HEK293 (cell line): ENCODE results near the gene MKRN2.
A peak's percentile ranks its signal among the peaks of the same experiment; 100 is the strongest.

Source experiments
- CTCF ChIA-PET: fragments of 350-600 bp; formaldehyde crosslinking; extraction: SDS; loops from one replicate; lab custom pipeline; 2021; ENCODE audit warnings: antibody characterized with exemption; lab: Yijun Ruan, JAX
- POLR2A ChIA-PET: fragments of 300-600 bp; formaldehyde crosslinking; extraction: SDS; loops from one replicate; lab custom pipeline; 2020; ENCODE audit warnings: antibody characterized with exemption, inconsistent platforms; lab: Yijun Ruan, JAX
- H3K27ac ChIP-seq: fragments of 200-500 bp; sonication (Bioruptor generic); 2 replicates; pipeline ENCODE4 v1.5.1; 2014; ENCODE audit warnings: low read depth, low read length, control low read depth, inconsistent platforms; ENCODE audit errors: extremely low read depth
- H3K36me3 ChIP-seq, 2 experiments: fragments of 200-500 bp in 1 of 2; sonication (Bioruptor generic) in 1 of 2; 1 replicate in 1 of 2; 2 replicates in 1 of 2; pipeline ENCODE4 v1.5.1; 2014 to 2017; ENCODE audit warnings: inconsistent platforms in 2 of 2, low read length in 2 of 2; ENCODE audit not compliant: control insufficient read depth in 2 of 2, insufficient read depth in 1 of 2
- H3K4me1 ChIP-seq: fragments of 200-500 bp; sonication (Bioruptor generic); 2 replicates; pipeline ENCODE4 v1.5.1; 2014; ENCODE audit warnings: mild to moderate bottlenecking, low read length, inconsistent platforms; ENCODE audit not compliant: control insufficient read depth, insufficient read depth
- H3K4me3 ChIP-seq: 2 replicates; pipeline ENCODE4 v1.5.1; 2011; ENCODE audit warnings: low read depth, mild to moderate bottlenecking, control low read depth, low read length, moderate library complexity
- H3K9me3 ChIP-seq: fragments of 200-500 bp; sonication (Bioruptor generic); 2 replicates; pipeline ENCODE4 v1.5.1; 2014; ENCODE audit warnings: low read depth, low read length, inconsistent platforms; ENCODE audit not compliant: control insufficient read depth, insufficient read depth
- BCL11A ChIP-seq: fragments of 450-650 bp; formaldehyde crosslinking; IDR thresholded peaks from 2 replicates; pipeline ENCODE4 v1.5.1; 2016; ENCODE audit warnings: low read depth, missing biosample characterization, missing genetic modification characterization
- EGR2 ChIP-seq: fragments of 450-650 bp; formaldehyde crosslinking; IDR thresholded peaks from 2 replicates; pipeline ENCODE4 v1.5.1; 2016; ENCODE audit warnings: low read depth, missing biosample characterization, missing genetic modification characterization
- FEZF1 ChIP-seq: fragments of 450-650 bp; formaldehyde crosslinking; IDR thresholded peaks from 2 replicates; pipeline ENCODE4 v1.5.1; 2016; ENCODE audit warnings: missing biosample characterization, missing genetic modification characterization
- HOXA7 ChIP-seq: sonication (generic); formaldehyde crosslinking; IDR thresholded peaks from 2 replicates; pipeline ENCODE4 v1.8.1; 2022; ENCODE audit warnings: missing genetic modification reagents, borderline replicate concordance
- KLF7 ChIP-seq: fragments of 450-650 bp; formaldehyde crosslinking; IDR thresholded peaks from 2 replicates; pipeline ENCODE4 v1.5.1; 2016; ENCODE audit warnings: missing biosample characterization, missing genetic modification characterization, borderline replicate concordance
- WT1 ChIP-seq: fragments of 450-650 bp; formaldehyde crosslinking; IDR thresholded peaks from 2 replicates; pipeline ENCODE4 v1.5.1; 2016; ENCODE audit warnings: missing biosample characterization, missing genetic modification characterization
- ZBTB1 ChIP-seq: fragments of 450-650 bp; formaldehyde crosslinking; IDR thresholded peaks from 2 replicates; pipeline ENCODE4 v1.5.1; 2016; ENCODE audit warnings: missing biosample characterization, missing genetic modification characterization
- ZBTB21 ChIP-seq: fragments of 450-650 bp; formaldehyde crosslinking; IDR thresholded peaks from 2 replicates; pipeline ENCODE4 v1.5.1; 2017; ENCODE audit warnings: missing biosample characterization, missing genetic modification characterization
- ZFP37 ChIP-seq: fragments of 450-650 bp; formaldehyde crosslinking; IDR thresholded peaks from 2 replicates; pipeline ENCODE4 v1.5.1; 2016; ENCODE audit warnings: missing biosample characterization, missing genetic modification characterization
- ZNF112 ChIP-seq: fragments of 450-650 bp; formaldehyde crosslinking; IDR thresholded peaks from 2 replicates; pipeline ENCODE4 v1.5.0; 2017; ENCODE audit warnings: missing biosample characterization, missing genetic modification characterization
- ZNF174 ChIP-seq: fragments of 450-650 bp; formaldehyde crosslinking; IDR thresholded peaks from 2 replicates; pipeline ENCODE4 v1.5.0; 2017; ENCODE audit warnings: missing biosample characterization, mild to moderate bottlenecking, missing genetic modification characterization
- ZNF530 ChIP-seq: fragments of 450-650 bp; formaldehyde crosslinking; IDR thresholded peaks from 2 replicates; pipeline ENCODE4 v1.5.1; 2016; ENCODE audit warnings: low read depth, missing biosample characterization, missing genetic modification characterization
- ZNF610 ChIP-seq: fragments of 450-650 bp; formaldehyde crosslinking; IDR thresholded peaks from 2 replicates; pipeline ENCODE4 v1.5.1; 2016; ENCODE audit warnings: missing biosample characterization, missing genetic modification characterization, borderline replicate concordance
- ZNF621 ChIP-seq: fragments of 450-650 bp; formaldehyde crosslinking; IDR thresholded peaks from 2 replicates; pipeline ENCODE4 v1.5.1; 2017; ENCODE audit warnings: missing biosample characterization, missing genetic modification characterization
- ZNF660 ChIP-seq: fragments of 450-650 bp; IDR thresholded peaks from 2 replicates; pipeline ENCODE4 v1.5.1; 2018; ENCODE audit warnings: missing biosample characterization, mild to moderate bottlenecking, missing genetic modification characterization
- ZNF768 ChIP-seq: fragments of 450-650 bp; formaldehyde crosslinking; IDR thresholded peaks from 2 replicates; pipeline ENCODE4 v1.5.1; 2018; ENCODE audit warnings: missing biosample characterization, mild to moderate bottlenecking, missing genetic modification characterization
- ZSCAN16 ChIP-seq: fragments of 450-650 bp; formaldehyde crosslinking; IDR thresholded peaks from 2 replicates; pipeline ENCODE4 v1.5.1; 2016; ENCODE audit warnings: missing biosample characterization, missing genetic modification characterization
- ZXDB ChIP-seq: fragments of 450-650 bp; formaldehyde crosslinking; IDR thresholded peaks from 2 replicates; pipeline ENCODE4 v1.5.1; 2016; ENCODE audit warnings: missing biosample characterization, missing genetic modification characterization
- TF ChIP-seq, protein P1 (sequence below): fragments of 450-650 bp; formaldehyde crosslinking; IDR thresholded peaks from 2 replicates; pipeline ENCODE4 v1.5.1; 2016; ENCODE audit warnings: missing biosample characterization, missing genetic modification characterization
- TF ChIP-seq, protein P2 (sequence below): fragments of 450-650 bp; formaldehyde crosslinking; IDR thresholded peaks from 2 replicates; pipeline ENCODE4 v1.5.1; 2016; ENCODE audit warnings: missing biosample characterization, missing genetic modification characterization
- TF ChIP-seq, protein P3 (sequence below): fragments of 450-650 bp; formaldehyde crosslinking; IDR thresholded peaks from 2 replicates; pipeline ENCODE4 v1.5.1; 2016; ENCODE audit warnings: missing biosample characterization, missing genetic modification characterization
- TF ChIP-seq, protein P4 (sequence below): fragments of 450-650 bp; IDR thresholded peaks from 2 replicates; pipeline ENCODE4 v1.5.1; 2018; ENCODE audit warnings: missing biosample characterization, missing genetic modification characterization
- TF ChIP-seq, protein P5 (sequence below): fragments of 450-650 bp; formaldehyde crosslinking; IDR thresholded peaks from 2 replicates; pipeline ENCODE4 v1.5.1; 2017; ENCODE audit warnings: missing biosample characterization, missing genetic modification characterization

MKRN2 gene

DNA sequence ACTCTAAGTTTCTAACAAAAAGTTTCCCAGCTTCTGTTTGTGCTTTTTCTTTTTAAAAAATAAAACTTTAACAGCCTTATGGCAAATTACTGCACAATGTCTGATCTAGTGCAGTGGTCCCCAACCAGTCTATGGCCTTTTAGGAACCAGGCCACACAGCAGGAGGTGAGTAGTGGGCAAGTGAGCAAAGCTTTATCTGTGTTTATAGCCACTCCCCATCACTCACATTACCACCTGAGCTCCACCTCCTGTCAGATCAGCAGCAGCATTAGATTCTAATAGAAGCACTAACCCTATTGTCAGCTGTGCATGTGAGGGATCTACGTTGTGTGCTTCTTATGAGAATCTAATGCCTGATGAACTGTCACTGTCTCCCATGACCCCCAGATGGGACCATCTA is 5.6 kb downstream of the MKRN2 start:
- ChIA-PET POLR2A (no interaction called here), CTCF (interaction anchor here (0.5 to 2.1 kb wide), 6 partner anchors 27 to 276 kb away, joined by 3 to 5 read pairs (median 4); no protein-coding TSS in a partner anchor)
- Histone ChIP-seq H3K4me1 (peaks cover 23% of the 10 kb centered on the region), H3K9me3 (no peaks in the 10 kb centered on the region), H3K36me3 (no peaks in the 10 kb centered on the region; a peak in 1 of 3 replicates), H3K27ac (no peak overlapping the region), H3K4me3 (no peak overlapping the region)
- TF ChIP-seq ZNF768 (tag by site-specific recombination) (no peak), ZNF610 (tag by site-specific recombination) (peak; percentile 97), FEZF1 (tag by site-specific recombination) (peak; percentile 35; the same call in 1 of the 2 replicates)

DNA sequence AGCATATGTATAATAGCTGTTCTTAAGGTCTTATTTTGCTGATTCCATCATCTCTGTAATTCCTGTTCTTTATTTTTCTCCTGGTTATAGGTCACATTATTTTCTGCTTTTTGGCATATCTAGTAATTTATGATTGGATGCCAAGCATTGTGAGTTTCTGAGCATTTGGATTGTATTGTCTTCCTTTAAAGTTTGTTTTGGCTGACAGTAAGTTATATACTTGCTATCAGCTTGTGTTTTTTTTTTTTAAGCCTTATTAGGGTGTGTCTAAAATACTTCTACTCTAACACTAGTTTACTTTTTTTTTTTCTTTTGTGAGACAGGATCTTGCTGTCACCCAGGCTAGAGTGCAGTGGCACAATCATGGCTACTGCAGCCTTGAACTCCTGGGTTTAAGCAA is 10.1 kb downstream of the MKRN2 start:
- H3K4me1 ChIP-seq: 0 out of 2 replicates have a peak, but pooled peaks cover 4% of the 10 kb centered on the region
- ChIA-PET POLR2A (interaction anchor here (0.7 kb wide), 1 partner anchor 27 kb away, joined by 5 read pairs; no protein-coding TSS in a partner anchor), CTCF (interaction anchor here (0.7 kb wide), 1 partner anchor 286 kb away, joined by 4 read pairs; no protein-coding TSS in a partner anchor)
- TF ChIP-seq, protein P1, sequence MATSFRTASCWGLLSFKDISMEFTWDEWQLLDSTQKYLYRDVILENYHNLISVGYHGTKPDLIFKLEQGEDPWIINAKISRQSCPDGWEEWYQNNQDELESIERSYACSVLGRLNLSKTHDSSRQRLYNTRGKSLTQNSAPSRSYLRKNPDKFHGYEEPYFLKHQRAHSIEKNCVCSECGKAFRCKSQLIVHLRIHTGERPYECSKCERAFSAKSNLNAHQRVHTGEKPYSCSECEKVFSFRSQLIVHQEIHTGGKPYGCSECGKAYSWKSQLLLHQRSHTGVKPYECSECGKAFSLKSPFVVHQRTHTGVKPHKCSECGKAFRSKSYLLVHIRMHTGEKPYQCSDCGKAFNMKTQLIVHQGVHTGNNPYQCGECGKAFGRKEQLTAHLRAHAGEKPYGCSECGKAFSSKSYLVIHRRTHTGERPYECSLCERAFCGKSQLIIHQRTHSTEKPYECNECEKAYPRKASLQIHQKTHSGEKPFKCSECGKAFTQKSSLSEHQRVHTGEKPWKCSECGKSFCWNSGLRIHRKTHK: peak; percentile 96
- TF ChIP-seq, protein P2, sequence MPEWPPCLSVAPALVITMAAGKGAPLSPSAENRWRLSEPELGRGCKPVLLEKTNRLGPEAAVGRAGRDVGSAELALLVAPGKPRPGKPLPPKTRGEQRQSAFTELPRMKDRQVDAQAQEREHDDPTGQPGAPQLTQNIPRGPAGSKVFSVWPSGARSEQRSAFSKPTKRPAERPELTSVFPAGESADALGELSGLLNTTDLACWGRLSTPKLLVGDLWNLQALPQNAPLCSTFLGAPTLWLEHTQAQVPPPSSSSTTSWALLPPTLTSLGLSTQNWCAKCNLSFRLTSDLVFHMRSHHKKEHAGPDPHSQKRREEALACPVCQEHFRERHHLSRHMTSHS (tag by site-specific recombination): no peak
- H3K36me3 ChIP-seq: peaks cover 21 to 34% of the 10 kb centered on the region in 2 experiments
- H3K9me3 ChIP-seq: no peaks in the 10 kb centered on the region
- no peak overlapping the region for H3K27ac ChIP-seq
- no peak overlapping the region for H3K4me3 ChIP-seq

DNA sequence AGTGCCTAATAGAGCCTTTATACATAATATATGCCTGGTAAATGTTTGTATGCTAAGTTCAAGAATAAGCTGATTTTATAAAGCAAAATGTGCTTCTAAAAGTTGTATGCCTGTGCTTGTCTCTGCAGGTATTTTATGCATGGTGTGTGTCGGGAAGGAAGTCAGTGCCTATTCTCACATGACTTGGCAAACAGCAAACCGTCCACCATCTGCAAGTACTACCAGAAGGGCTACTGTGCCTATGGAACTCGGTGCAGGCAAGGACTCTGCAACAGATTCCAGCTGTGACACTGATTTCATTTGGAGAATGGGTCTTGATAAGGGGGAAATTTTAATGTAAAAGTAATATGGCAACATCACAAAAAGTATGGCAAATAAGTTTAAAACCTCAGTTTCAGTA is 11.9 kb downstream of the MKRN2 start:
- ChIA-PET POLR2A (no interaction called here), CTCF (interaction anchor here (0.5 kb wide), 1 partner anchor 434 kb away, joined by 5 read pairs; no protein-coding TSS in a partner anchor)
- Histone ChIP-seq H3K9me3 (no peaks in the 10 kb centered on the region), H3K4me3 (no peak overlapping the region), H3K4me1 (no peaks in the 10 kb centered on the region), H3K27ac (no peak overlapping the region), H3K36me3 (peaks cover 38 to 48% of the 10 kb centered on the region in 2 experiments)
- TF ChIP-seq ZXDB (no peak), ZSCAN16 (tag by site-specific recombination) (no peak), ZNF621 (tag by site-specific recombination) (no peak), ZNF660 (tag by site-specific recombination) (no peak), ZNF530 (no peak), WT1 (no peak), ZBTB1 (tag by site-specific recombination) (no peak), KLF7 (no peak), HOXA7 (no peak), BCL11A (no peak), ZNF112 (tag by site-specific recombination) (no peak), ZFP37 (tag by site-specific recombination) (no peak), ZNF174 (tag by site-specific recombination) (no peak), EGR2 (no peak), ZBTB21 (no peak)
- TF ChIP-seq, protein P3, sequence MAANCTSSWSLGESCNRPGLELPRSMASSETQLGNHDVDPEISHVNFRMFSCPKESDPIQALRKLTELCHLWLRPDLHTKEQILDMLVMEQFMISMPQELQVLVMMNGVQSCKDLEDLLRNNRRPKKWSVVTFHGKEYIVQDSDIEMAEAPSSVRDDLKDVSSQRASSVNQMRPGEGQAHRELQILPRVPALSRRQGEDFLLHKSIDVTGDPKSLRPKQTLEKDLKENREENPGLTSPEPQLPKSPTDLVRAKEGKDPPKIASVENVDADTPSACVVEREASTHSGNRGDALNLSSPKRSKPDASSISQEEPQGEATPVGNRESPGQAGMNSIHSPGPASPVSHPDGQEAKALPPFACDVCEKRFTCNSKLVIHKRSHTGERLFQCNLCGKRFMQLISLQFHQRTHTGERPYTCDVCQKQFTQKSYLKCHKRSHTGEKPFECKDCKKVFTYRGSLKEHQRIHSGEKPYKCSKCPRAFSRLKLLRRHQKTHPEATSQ (tag by site-specific recombination): no peak
- TF ChIP-seq, protein P4, sequence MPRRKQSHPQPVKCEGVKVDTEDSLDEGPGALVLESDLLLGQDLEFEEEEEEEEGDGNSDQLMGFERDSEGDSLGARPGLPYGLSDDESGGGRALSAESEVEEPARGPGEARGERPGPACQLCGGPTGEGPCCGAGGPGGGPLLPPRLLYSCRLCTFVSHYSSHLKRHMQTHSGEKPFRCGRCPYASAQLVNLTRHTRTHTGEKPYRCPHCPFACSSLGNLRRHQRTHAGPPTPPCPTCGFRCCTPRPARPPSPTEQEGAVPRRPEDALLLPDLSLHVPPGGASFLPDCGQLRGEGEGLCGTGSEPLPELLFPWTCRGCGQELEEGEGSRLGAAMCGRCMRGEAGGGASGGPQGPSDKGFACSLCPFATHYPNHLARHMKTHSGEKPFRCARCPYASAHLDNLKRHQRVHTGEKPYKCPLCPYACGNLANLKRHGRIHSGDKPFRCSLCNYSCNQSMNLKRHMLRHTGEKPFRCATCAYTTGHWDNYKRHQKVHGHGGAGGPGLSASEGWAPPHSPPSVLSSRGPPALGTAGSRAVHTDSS (tag by site-specific recombination): no peak
- TF ChIP-seq, protein P5, sequence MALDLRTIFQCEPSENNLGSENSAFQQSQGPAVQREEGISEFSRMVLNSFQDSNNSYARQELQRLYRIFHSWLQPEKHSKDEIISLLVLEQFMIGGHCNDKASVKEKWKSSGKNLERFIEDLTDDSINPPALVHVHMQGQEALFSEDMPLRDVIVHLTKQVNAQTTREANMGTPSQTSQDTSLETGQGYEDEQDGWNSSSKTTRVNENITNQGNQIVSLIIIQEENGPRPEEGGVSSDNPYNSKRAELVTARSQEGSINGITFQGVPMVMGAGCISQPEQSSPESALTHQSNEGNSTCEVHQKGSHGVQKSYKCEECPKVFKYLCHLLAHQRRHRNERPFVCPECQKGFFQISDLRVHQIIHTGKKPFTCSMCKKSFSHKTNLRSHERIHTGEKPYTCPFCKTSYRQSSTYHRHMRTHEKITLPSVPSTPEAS (tag by site-specific recombination): no peak
